Retinal pigment epithelial cell (primary cell): Measurements from ENCODE around the gene TMEM255B.

Source experiments
- DNase-seq: peaks from one replicate; pipeline ENCODE4 v3.0.0-alpha.2; 2010; ENCODE audit warnings: low read depth
- H3K4me3 ChIP-seq: 2 replicates; pipeline ENCODE4 v1.5.1; 2011; ENCODE audit warnings: mild to moderate bottlenecking, low read length, control low read depth, moderate library complexity
- TF ChIP-seq, protein P1 (sequence below): conservative IDR thresholded peaks from 2 replicates; pipeline ENCODE4 v1.5.1; 2011; ENCODE audit warnings: low read depth, low read length, control low read depth, inconsistent platforms

TMEM255B gene

DNA sequence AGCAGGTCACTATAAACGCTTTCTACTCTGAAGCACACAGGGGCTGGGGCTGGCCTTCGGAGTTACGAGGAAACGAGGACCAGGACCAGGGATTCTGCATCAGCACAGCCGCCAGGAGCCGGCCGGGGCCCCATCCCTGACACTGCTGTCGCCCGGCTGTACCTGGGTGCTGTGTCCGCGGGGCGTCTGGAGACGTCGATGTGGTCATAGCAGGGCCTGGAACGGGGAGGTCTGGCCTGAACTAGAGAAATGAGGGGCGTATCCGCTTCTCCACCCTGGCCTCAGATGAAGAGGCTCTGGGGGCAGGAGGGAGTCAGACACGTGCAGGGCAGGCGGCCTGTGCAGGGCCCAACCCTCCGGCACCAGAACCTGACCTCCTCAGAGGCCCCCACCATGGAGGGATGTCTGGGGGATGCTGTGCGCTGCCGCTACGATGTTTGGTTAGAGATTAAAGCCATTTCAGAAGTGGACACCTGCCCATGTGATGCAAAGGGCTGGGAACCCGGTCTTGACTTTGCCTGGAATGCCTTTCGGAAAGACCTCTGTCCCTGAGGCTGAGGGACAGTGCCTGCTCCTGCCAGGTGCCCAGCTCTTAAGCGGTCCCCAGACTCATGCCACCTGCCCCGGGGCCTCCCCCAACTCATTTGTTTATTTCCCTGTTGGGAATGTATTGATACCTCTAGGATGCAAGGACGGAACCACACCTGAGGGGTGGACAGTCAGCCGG, 83.5 kb downstream of the TMEM255B start:
- DNase-seq: no peak
- TF ChIP-seq, protein P1, sequence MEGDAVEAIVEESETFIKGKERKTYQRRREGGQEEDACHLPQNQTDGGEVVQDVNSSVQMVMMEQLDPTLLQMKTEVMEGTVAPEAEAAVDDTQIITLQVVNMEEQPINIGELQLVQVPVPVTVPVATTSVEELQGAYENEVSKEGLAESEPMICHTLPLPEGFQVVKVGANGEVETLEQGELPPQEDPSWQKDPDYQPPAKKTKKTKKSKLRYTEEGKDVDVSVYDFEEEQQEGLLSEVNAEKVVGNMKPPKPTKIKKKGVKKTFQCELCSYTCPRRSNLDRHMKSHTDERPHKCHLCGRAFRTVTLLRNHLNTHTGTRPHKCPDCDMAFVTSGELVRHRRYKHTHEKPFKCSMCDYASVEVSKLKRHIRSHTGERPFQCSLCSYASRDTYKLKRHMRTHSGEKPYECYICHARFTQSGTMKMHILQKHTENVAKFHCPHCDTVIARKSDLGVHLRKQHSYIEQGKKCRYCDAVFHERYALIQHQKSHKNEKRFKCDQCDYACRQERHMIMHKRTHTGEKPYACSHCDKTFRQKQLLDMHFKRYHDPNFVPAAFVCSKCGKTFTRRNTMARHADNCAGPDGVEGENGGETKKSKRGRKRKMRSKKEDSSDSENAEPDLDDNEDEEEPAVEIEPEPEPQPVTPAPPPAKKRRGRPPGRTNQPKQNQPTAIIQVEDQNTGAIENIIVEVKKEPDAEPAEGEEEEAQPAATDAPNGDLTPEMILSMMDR: no peak
- no peak overlapping the region for H3K4me3 ChIP-seq

DNA sequence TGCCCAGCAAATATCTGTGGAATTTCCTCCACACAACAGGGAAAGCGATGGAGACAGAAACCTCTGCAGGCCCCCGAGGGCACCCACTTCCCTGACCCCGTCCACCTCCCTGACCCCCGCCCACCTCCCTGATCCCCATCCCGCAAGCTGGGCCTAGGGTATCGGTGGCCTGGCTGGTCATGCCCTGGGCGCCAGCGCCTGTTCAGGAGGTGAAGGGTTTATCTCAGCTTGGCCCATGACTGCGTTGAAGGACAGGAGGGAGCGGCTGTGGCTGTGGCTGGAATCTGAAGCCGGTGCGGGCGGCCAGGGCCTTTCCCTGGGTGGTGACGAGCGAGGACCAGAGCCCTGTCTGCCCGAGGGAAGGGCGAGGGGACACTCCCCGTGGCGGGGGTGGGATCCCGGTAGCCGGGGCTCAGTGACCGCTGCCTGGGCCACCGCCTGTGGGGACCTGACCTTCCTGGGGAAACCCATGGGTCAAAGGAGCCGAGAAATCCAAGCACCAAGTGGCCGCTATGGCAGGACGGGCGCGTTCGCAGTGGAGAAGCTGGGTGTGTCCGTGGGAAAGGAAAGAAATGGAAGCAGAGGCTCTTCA, 84.1 kb downstream of the TMEM255B start:
- no peak for DNase-seq
- H3K4me3 ChIP-seq: no peak overlapping the region
- TF ChIP-seq, protein P1: no peak

DNA sequence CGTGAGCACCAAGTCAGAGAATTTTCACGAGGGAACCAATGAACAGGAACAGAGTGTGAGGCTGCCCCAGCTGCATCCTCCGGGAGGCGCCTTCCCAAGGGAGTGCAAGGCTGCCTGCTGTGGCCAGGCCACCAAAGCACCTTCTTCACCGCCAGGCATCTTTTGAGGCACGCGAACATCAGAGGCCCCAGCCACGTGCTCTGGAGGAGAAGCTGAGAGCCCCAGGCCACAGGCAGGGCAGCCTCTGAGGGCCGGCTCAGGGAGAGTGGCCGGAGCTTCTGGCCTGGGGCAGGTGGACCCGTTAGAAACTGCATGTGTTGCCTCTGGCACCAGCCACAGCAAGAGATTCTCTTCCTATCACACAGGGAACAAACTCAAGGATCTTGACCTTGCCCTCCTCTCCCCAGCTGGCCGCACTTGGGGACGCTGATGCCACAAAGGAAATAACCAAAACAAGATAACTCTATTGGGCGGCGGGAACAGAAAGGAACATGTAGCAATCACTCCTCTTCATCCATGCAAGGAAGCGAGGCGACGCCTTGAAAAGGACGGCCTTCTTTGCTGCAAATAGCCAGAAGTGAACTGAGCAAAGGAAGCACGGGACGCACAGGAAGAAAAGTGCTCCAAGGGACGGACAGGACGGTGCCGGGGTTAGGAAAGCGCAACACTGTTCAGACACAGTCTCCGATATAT, 85.0 kb downstream of the TMEM255B start:
- DNase-seq: no peak
- TF ChIP-seq, protein P1: no peak

DNA sequence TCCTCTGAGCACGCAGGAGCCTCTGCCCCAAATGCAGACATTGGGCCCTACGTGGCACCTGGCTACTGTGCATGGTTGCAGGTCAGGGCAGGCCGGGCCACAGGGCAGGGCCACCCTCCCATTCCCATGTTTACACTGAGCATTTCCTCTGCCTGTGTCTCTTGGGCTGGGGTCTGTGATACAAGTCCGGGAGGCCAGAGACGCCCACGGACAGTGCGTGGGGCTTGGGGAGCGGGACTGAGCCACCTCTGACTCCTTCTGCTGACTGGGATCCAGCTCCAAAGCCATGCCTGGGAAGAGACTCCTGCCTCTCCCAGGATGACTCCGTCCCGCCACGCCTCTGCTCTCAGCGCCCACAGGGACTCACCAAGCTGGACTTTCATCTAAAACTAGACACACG, 86.0 kb downstream of the TMEM255B start:
- TF ChIP-seq, protein P1: no peak
- H3K4me3 ChIP-seq: no peak overlapping the region
- DNase-seq: no peak

More for the DNA sequence above, 85.0 kb downstream of the TMEM255B start:
- H3K4me3 ChIP-seq: no peak overlapping the region

DNA sequence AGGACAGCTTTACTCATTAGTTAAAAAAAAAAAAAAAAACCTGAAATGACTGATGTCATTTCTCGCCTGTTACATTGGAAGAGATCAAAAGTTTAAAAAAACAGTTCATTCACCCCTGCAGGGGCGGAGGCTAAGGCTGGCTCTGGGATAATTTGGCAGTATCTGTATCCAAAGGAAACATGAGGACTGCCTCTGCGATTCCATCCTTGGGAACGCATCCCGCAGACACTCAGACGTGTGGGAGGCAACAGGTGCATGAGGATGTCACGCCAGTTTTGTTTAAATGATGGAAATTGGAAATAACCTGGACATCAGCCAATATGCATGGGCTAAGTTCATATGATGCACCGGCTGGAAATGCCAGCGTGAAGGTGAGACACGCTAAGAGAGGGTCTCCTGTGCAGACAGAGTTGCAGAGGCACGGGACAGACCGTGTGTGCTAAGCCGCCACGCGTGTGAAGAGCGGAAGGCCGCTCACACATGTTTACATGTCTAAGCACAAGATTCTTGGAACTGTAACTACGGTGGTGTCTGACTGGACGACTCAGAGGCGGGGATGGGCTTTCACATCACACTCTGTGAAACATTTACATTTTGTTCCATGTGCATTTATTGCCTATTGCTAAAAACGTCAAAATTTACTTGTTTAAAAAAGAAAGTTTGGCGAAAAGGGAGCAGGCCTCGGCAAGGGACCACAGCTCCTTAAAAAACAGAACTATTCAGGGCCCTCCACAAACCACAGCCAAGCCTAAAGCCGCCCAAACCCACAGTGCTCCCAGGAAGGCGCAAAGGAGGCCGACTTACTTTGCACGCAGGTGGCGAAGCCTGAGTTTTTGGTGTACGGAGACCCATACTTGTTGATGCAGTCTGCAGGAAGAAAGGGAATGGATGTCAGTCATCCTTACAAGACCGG, 87.0 kb downstream of the TMEM255B start:
- no peak for DNase-seq
- TF ChIP-seq, protein P1: no peak
- no peak overlapping the region for H3K4me3 ChIP-seq

DNA sequence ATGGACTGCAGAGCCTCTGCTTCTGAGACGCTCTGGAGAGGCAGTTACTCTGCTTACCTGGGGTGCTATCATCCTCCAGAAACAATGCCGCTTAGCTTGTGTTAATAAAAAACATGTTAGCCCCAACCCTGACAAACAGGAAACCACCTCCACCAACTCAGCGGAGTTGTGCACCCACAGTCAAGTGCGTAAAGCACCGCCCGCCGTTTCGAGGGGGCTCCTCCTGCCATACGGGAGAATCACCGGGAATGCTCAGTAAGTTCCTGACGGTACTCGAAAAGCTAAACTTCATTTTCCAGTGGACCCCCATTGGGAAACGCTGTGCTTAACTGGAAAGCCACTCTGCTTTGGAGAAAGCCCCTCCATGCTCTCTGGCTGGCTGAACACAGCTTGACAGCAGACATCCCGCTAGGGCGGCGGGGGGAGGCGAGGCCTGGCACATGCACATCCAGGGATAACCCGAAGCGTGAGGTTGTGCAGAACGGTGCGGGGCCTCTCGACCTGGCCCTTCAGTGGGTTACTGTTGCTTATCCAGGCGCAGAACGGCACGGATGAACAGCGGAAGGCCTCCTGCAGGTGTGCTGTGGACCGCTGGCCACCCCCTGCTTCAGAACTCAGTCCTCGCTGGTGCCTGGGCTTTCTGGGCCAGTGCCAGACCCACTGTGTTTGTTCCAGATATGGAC, 87.8 kb downstream of the TMEM255B start:
- TF ChIP-seq, protein P1: no peak
- DNase-seq: no peak
- no peak overlapping the region for H3K4me3 ChIP-seq
